OCI-LY1 (cell line): ENCODE results near the gene TTN.

Experiments
- H2AFZ ChIP-seq: fragments of 200-600 bp; sonication (generic), shearing (Covaris generic); 2 replicates; pipeline ENCODE4 v1.6.0; 2014; ENCODE audit warnings: antibody characterized with exemption, mild to moderate bottlenecking, low read length
- H3F3A ChIP-seq: fragments of 200-600 bp; sonication (generic), shearing (Covaris generic); 2 replicates; pipeline ENCODE4 v1.6.0; 2014; ENCODE audit warnings: mild to moderate bottlenecking, antibody characterized with exemption, low read length, moderate library complexity; ENCODE audit not compliant: insufficient read depth
- H3K27ac ChIP-seq: fragments of 200-600 bp; sonication (generic); 2 replicates; pipeline ENCODE4 v1.5.1; 2014; ENCODE audit warnings: low read length, mixed run types, mild to moderate bottlenecking, low read depth; ENCODE audit not compliant: poor library complexity, severe bottlenecking
- H3K27me3 ChIP-seq: fragments of 200-600 bp; sonication (generic); 2 replicates; pipeline ENCODE4 v1.6.0; 2014; ENCODE audit warnings: antibody characterized with exemption, mild to moderate bottlenecking, low read length, moderate library complexity; ENCODE audit not compliant: insufficient read depth
- H3K36me3 ChIP-seq: fragments of 200-600 bp; sonication (generic); 2 replicates; pipeline ENCODE4 v1.6.1; 2014; ENCODE audit warnings: mild to moderate bottlenecking, antibody characterized with exemption, low read length, moderate library complexity, mixed read lengths; ENCODE audit not compliant: insufficient read depth
- H3K4me1 ChIP-seq: fragments of 200-600 bp; sonication (generic); 2 replicates; pipeline ENCODE4 v1.5.1; 2014; ENCODE audit warnings: mild to moderate bottlenecking, low read length, moderate library complexity; ENCODE audit not compliant: insufficient read depth, severe bottlenecking
- H3K4me2 ChIP-seq: fragments of 200-600 bp; sonication (generic), shearing (Covaris generic); 2 replicates; pipeline ENCODE4 v1.6.1; 2014; ENCODE audit warnings: low read length
- H3K4me3 ChIP-seq: fragments of 200-600 bp; sonication (generic); 2 replicates; pipeline ENCODE4 v1.5.1; 2014; ENCODE audit warnings: low read length, low read depth, mild to moderate bottlenecking, mixed read lengths; ENCODE audit not compliant: poor library complexity, severe bottlenecking
- H3K79me2 ChIP-seq: fragments of 200-600 bp; shearing (Covaris generic); 2 replicates; pipeline ENCODE4 v1.6.1; 2016; ENCODE audit warnings: mixed run types, low read length, mixed read lengths; ENCODE audit not compliant: insufficient read depth
- H3K9ac ChIP-seq: fragments of 200-600 bp; sonication (generic), shearing (Covaris generic); 2 replicates; pipeline ENCODE4 v1.6.1; 2014; ENCODE audit warnings: mild to moderate bottlenecking, low read length, mixed read lengths
- H3K9me2 ChIP-seq: fragments of 200-600 bp; sonication (generic), shearing (Covaris generic); 2 replicates; pipeline ENCODE4 v1.6.1; 2014; ENCODE audit warnings: low read depth, mild to moderate bottlenecking, low read length, mixed read lengths
- H3K9me3 ChIP-seq: fragments of 200-600 bp; shearing (Covaris generic); 2 replicates; pipeline ENCODE4 v1.6.1; 2014; ENCODE audit warnings: low read length, mixed read lengths
- H4K20me1 ChIP-seq: fragments of 200-600 bp; sonication (generic), shearing (Covaris generic); 2 replicates; pipeline ENCODE4 v1.6.0; 2016; ENCODE audit warnings: mild to moderate bottlenecking, low read length; ENCODE audit not compliant: insufficient read depth
- CTCF ChIP-seq: fragments of 200-600 bp; sonication (generic), shearing (Covaris generic); IDR thresholded peaks from 2 replicates; pipeline ENCODE4 v1.5.1; 2017; ENCODE audit warnings: mild to moderate bottlenecking, antibody characterized with exemption, low read length, moderate library complexity, mixed read lengths
- EZH2 ChIP-seq: fragments of 200-600 bp; sonication (generic), shearing (Covaris generic); IDR thresholded peaks from 2 replicates; pipeline ENCODE4 v1.8.0; 2017; ENCODE audit warnings: borderline replicate concordance, mixed run types, mild to moderate bottlenecking, antibody characterized with exemption, low read length, moderate library complexity, mixed read lengths

TTN gene

GRCh38 chr2:178806543-178806942, 680 bp downstream of the TTN start:
- H3K9me3 ChIP-seq = no peaks in the 10 kb centered on the region
- H3K27ac ChIP-seq = peak overlapping the region; percentile 81
- TF ChIP-seq EZH2 (no peak), CTCF (no peak)
- H3K36me3 ChIP-seq = peaks cover 28% of the 10 kb centered on the region
- peaks cover 16% of the 10 kb centered on the region for H3K79me2 ChIP-seq
- H3F3A ChIP-seq = no peaks in the 10 kb centered on the region
- H3K4me1 ChIP-seq = peaks cover 44% of the 10 kb centered on the region
- no peaks in the 10 kb centered on the region for H3K27me3 ChIP-seq
- peak overlapping the region; percentile 62 for H3K9ac ChIP-seq
- no peaks in the 10 kb centered on the region for H4K20me1 ChIP-seq
- no peaks in the 10 kb centered on the region for H3K9me2 ChIP-seq
- H3K4me2 ChIP-seq = peak overlapping the region; percentile 55
- no peak overlapping the region for H2AFZ ChIP-seq
- peak overlapping the region; percentile 67 for H3K4me3 ChIP-seq

GRCh38 chr2:178805457-178805856, 1.8 kb downstream of the TTN start:
- Histone ChIP-seq H3K27ac (peak overlapping the region; percentile 81), H3K79me2 (peaks cover 16% of the 10 kb centered on the region), H3K9me2 (no peaks in the 10 kb centered on the region), H3K4me1 (peaks cover 44% of the 10 kb centered on the region), H3K9me3 (no peaks in the 10 kb centered on the region), H4K20me1 (no peaks in the 10 kb centered on the region), H3K4me2 (peak overlapping the region; percentile 55), H3K4me3 (peak overlapping the region; percentile 67), H3K36me3 (peaks cover 39% of the 10 kb centered on the region), H2AFZ (no peak overlapping the region), H3K27me3 (no peaks in the 10 kb centered on the region), H3K9ac (peak overlapping the region; percentile 62), H3F3A (no peaks in the 10 kb centered on the region)
- TF ChIP-seq CTCF = no peak
- TF ChIP-seq EZH2 = no peak

GRCh38 chr2:178804791-178805190, 2.4 kb downstream of the TTN start:
- peak; percentile 68 for TF ChIP-seq CTCF
- no peak for TF ChIP-seq EZH2
- H3K9me3 ChIP-seq = no peaks in the 10 kb centered on the region

More at GRCh38 chr2:178804791-178805190, 2.4 kb downstream of the TTN start:
- peaks cover 44% of the 10 kb centered on the region for H3K4me1 ChIP-seq
- no peak overlapping the region for H2AFZ ChIP-seq
- peaks cover 45% of the 10 kb centered on the region for H3K36me3 ChIP-seq
- no peak overlapping the region; the same call in 1 of the 2 replicates for H3K4me2 ChIP-seq
- no peak overlapping the region for H3K9ac ChIP-seq
- H4K20me1 ChIP-seq = no peaks in the 10 kb centered on the region
- H3K9me2 ChIP-seq = no peaks in the 10 kb centered on the region
- H3F3A ChIP-seq = no peaks in the 10 kb centered on the region
- H3K79me2 ChIP-seq = peaks cover 16% of the 10 kb centered on the region
- H3K4me3 ChIP-seq = peak overlapping the region; percentile 67
- H3K27ac ChIP-seq = peak overlapping the region; percentile 4
- no peaks in the 10 kb centered on the region for H3K27me3 ChIP-seq
